Hindlimb muscle (tissue), 1 donor: Measurements from ENCODE around the gene CLCN3. TPM values are rescaled to one million over a fixed set of nuclear protein-coding genes. Genes with fewer than 3 reads are reported as not detected.

Source experiments
- polyA plus RNA-seq: library from polyadenylated mRNA; unstranded; fragments of 120-200 nt; gene quantifications from one replicate; pipeline ENCODE4 v1.2.1, GENCODE V29; 2013; ENCODE audit not compliant: insufficient read length

The CLCN3 gene
- polyA plus RNA-seq, 1 donor: 25.7 TPM

Other genes with a start within 250 kb of the CLCN3 start
- 9.3 TPM for gene NEK1, start 8.0 kb upstream of the CLCN3 start, polyA plus RNA-seq
- gene HPF1, start 137.4 kb downstream of the CLCN3 start, polyA plus RNA-seq: 26.9 TPM